Fibroblast of skin of right biceps (primary cell): Measurements from ENCODE around the gene MPRIP.
"Not testable (repeated sequence)": the region's sequence is repeated elsewhere in the genome, so short reads cannot be mapped to it uniquely, and the experiment has no call there.

Source experiments
- DNase-seq: peaks from one replicate; pipeline ENCODE4 v3.0.0-alpha.2; 2013

Gene MPRIP

GRCh38 chr17:17151541-17151940 is 109.3 kb downstream of the MPRIP start:
- DNase-seq, result peak; percentile 85

GRCh38 chr17:17151962-17152361 is 109.7 kb downstream of the MPRIP start:
- peak; percentile 93 for DNase-seq

GRCh38 chr17:17152385-17152784 is 110.1 kb downstream of the MPRIP start:
- peak; percentile 15 for DNase-seq

GRCh38 chr17:17153071-17153470 is 110.8 kb downstream of the MPRIP start:
- DNase-seq, result no peak

- no peak for DNase-seq
These were observed 111.5 kb downstream of the MPRIP start for GRCh38 chr17:17153709-17154108.

GRCh38 chr17:17154556-17154955 is 112.3 kb downstream of the MPRIP start:
- no peak for DNase-seq

GRCh38 chr17:17154981-17155380 is 112.7 kb downstream of the MPRIP start:
- DNase-seq, result no peak

- DNase-seq, result no peak
These were observed 113.3 kb downstream of the MPRIP start for GRCh38 chr17:17155568-17155967.

- DNase-seq, result peak; percentile 63
These were observed 113.8 kb downstream of the MPRIP start for GRCh38 chr17:17156107-17156506.

- peak; percentile 18 for DNase-seq
These were observed 114.3 kb downstream of the MPRIP start for GRCh38 chr17:17156511-17156910.

GRCh38 chr17:17157041-17157440 is 114.8 kb downstream of the MPRIP start:
- DNase-seq, result no peak

GRCh38 chr17:17158506-17158905 is 116.2 kb downstream of the MPRIP start:
- DNase-seq, result not testable (repeated sequence)

GRCh38 chr17:17159571-17159970 is 117.3 kb downstream of the MPRIP start:
- no peak for DNase-seq

GRCh38 chr17:17161121-17161520 is 118.9 kb downstream of the MPRIP start:
- DNase-seq, result no peak

GRCh38 chr17:17161759-17162158 is 119.5 kb downstream of the MPRIP start:
- DNase-seq, result no peak

GRCh38 chr17:17164156-17164555 is 121.9 kb downstream of the MPRIP start:
- no peak for DNase-seq

GRCh38 chr17:17164676-17165075 is 122.4 kb downstream of the MPRIP start:
- DNase-seq, result no peak

GRCh38 chr17:17165666-17166308 is 123.5 kb downstream of the MPRIP start:
- DNase-seq, result no peak

- no peak for DNase-seq
These were observed 124.2 kb downstream of the MPRIP start for GRCh38 chr17:17166446-17166845.

- no peak for DNase-seq
These were observed 125.1 kb downstream of the MPRIP start for GRCh38 chr17:17167356-17167755.

- no peak for DNase-seq
These were observed 125.7 kb downstream of the MPRIP start for GRCh38 chr17:17167986-17168385.

- no peak for DNase-seq
These were observed 126.1 kb downstream of the MPRIP start for GRCh38 chr17:17168401-17168800.

GRCh38 chr17:17169396-17169795 is 127.1 kb downstream of the MPRIP start:
- no peak for DNase-seq

GRCh38 chr17:17170346-17170985 is 128.2 kb downstream of the MPRIP start:
- DNase-seq, result no peak

GRCh38 chr17:17171186-17171585 is 128.9 kb downstream of the MPRIP start:
- no peak for DNase-seq
